Neural progenitor cell (in vitro differentiated cells): ENCODE measurements around the gene SMC3. TPM values are rescaled to one million over a fixed set of nuclear protein-coding genes. Genes with fewer than 3 reads are reported as not detected.

Experiments
- DNase-seq: peaks from one replicate; pipeline ENCODE4 v3.0.0-alpha.2; 2016; ENCODE audit warnings: low spot score
- H2AFZ ChIP-seq: fragments of 200-600 bp; sonication (generic); replicated peaks from 2 replicates; pipeline ENCODE4 v1.6.1; 2016; ENCODE audit warnings: antibody characterized with exemption
- H3F3A ChIP-seq: fragments of 200-600 bp; sonication (generic); 2 replicates; pipeline ENCODE4 v1.6.1; 2016; ENCODE audit warnings: antibody characterized with exemption, low read depth
- H3K27ac ChIP-seq: fragments of 200-600 bp; sonication (generic); 2 replicates; pipeline ENCODE4 v1.5.1; 2016; ENCODE audit warnings: mild to moderate bottlenecking
- H3K27me3 ChIP-seq: fragments of 200-600 bp; sonication (generic); 2 replicates; pipeline ENCODE4 v1.6.1; 2016; ENCODE audit warnings: mild to moderate bottlenecking, moderate library complexity
- H3K36me3 ChIP-seq: fragments of 200-600 bp; sonication (generic); 2 replicates; pipeline ENCODE4 v1.5.1; 2016
- H3K4me1 ChIP-seq: fragments of 200-600 bp; sonication (generic); 2 replicates; pipeline ENCODE4 v1.6.1; 2016; ENCODE audit warnings: mixed run types
- H3K4me2 ChIP-seq: fragments of 200-600 bp; sonication (generic); 2 replicates; pipeline ENCODE4 v1.6.1; 2016
- H3K4me3 ChIP-seq: fragments of 200-600 bp; sonication (generic); 2 replicates; pipeline ENCODE4 v1.5.1; 2016
- H3K79me2 ChIP-seq: fragments of 200-600 bp; sonication (generic); 2 replicates; pipeline ENCODE4 v1.6.1; 2016; ENCODE audit warnings: low read depth
- H3K9ac ChIP-seq: fragments of 200-600 bp; sonication (generic); 2 replicates; pipeline ENCODE4 v1.6.1; 2016
- H3K9me3 ChIP-seq: fragments of 200-600 bp; sonication (generic); 2 replicates; pipeline ENCODE4 v1.5.1; 2016; ENCODE audit warnings: low read depth
- H4K20me1 ChIP-seq: fragments of 200-600 bp; sonication (generic); 2 replicates; pipeline ENCODE4 v1.6.1; 2016; ENCODE audit warnings: low read depth
- H3K27ac Mint-ChIP-seq: 3 replicates; pipeline ENCODE4 v1.8.0; 2021; ENCODE audit warnings: mixed read lengths
- H3K27me3 Mint-ChIP-seq: 2 replicates; pipeline ENCODE4 v1.8.0; 2022; ENCODE audit warnings: low read depth, mild to moderate bottlenecking, inconsistent platforms, moderate library complexity, mixed read lengths; ENCODE audit not compliant: insufficient read depth
- H3K36me3 Mint-ChIP-seq: 3 replicates; pipeline ENCODE4 v1.8.0; 2021; ENCODE audit warnings: mixed read lengths
- H3K4me1 Mint-ChIP-seq: 3 replicates; pipeline ENCODE4 v1.8.0; 2021; ENCODE audit warnings: mixed read lengths
- H3K4me3 Mint-ChIP-seq: 3 replicates; pipeline ENCODE4 v1.8.0; 2021; ENCODE audit warnings: mild to moderate bottlenecking, moderate library complexity, mixed read lengths
- H3K9me3 Mint-ChIP-seq: 3 replicates; pipeline ENCODE4 v1.8.0; 2020; ENCODE audit warnings: mixed read lengths
- EZH2 ChIP-seq: fragments of 200-600 bp; sonication (generic); IDR thresholded peaks from 2 replicates; pipeline ENCODE4 v1.6.1; 2017; ENCODE audit warnings: antibody characterized with exemption, mild to moderate bottlenecking, moderate library complexity
- EZH2phosphoT487 ChIP-seq: fragments of 200-600 bp; sonication (generic); IDR thresholded peaks from 2 replicates; pipeline ENCODE4 v1.6.1; 2017; ENCODE audit warnings: antibody characterized with exemption
- total RNA-seq: library from RNA; depleted of rRNA; stranded (reverse); fragments of >200 nt; gene quantifications from 2 replicates; pipeline ENCODE4 v1.2.3, GENCODE V29; 2015; ENCODE audit warnings: low replicate concordance
- TF ChIP-seq, protein P1 (sequence below): fragments of 200-600 bp; sonication (generic); IDR thresholded peaks from 2 replicates; pipeline ENCODE4 v1.5.1; 2017; ENCODE audit warnings: antibody characterized with exemption, mild to moderate bottlenecking

Gene SMC3
- total RNA-seq, 1 donor from 2014 or later, result 109 TPM

DNA sequence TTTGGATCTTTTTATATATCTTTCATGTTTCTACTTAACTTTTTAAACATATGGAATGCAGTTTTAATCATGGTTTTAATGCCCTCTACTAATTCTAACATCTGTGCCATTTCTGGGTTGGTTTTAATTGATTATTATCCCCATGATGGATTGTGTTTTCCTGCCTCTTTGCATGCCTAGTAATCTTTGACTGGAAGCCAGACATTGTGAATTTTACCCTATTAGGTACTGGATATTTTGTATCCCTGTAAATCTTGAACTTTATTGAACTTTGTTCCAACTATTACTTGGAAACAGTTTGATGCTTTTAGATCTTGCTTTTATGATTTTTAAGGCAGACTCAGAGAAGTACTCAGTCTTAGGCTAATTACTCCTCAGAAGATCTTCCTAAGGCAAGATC is 60.7 kb downstream of the SMC3 start:
- no peaks in the 10 kb centered on the region for H4K20me1 ChIP-seq
- Mint-ChIP-seq H3K4me1 (peaks cover 8% of the 10 kb centered on the region), H3K9me3 (no peaks in the 10 kb centered on the region), H3K27me3 (peaks cover 5% of the 10 kb centered on the region), H3K4me3 (no peak overlapping the region), H3K36me3 (no peaks in the 10 kb centered on the region), H3K27ac (no peak overlapping the region)
- no peak overlapping the region for H2AFZ ChIP-seq
- H3F3A ChIP-seq, result no peaks in the 10 kb centered on the region
- H3K4me2 ChIP-seq, result no peak overlapping the region
- H3K4me3 ChIP-seq, result no peak overlapping the region
- H3K4me1 ChIP-seq, result peaks cover 6% of the 10 kb centered on the region
- H3K27me3 ChIP-seq, result no peaks in the 10 kb centered on the region
- no peaks in the 10 kb centered on the region for H3K9me3 ChIP-seq
- no peak for DNase-seq
- no peak for TF ChIP-seq EZH2
- TF ChIP-seq EZH2phosphoT487, result no peak
- no peak overlapping the region for H3K9ac ChIP-seq
- H3K27ac ChIP-seq, result no peak overlapping the region
- no peaks in the 10 kb centered on the region for H3K79me2 ChIP-seq
- no peaks in the 10 kb centered on the region for H3K36me3 ChIP-seq

DNA sequence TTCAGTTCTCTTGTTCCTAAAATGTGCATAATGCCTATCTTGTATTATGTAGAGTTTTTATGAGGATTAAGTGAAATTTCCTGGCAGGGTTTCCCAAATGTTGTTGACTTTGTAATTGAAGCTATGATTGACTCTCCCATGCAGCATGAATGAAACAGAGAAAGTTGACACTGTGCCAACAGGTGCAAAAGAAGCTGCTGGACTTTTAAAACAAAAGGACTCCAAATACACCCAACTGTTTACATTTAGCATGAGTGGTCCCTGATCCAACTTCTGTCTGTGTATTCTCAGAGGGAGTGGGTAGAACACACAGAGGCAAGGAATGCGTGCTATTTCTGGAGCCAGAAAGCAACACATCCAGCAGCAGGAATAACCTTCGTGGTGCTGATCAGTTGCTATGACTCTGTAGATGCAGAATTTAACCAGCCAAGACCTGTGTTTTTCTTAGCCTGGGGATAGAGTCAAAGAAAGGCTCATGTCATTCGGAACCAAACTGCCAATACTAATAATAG is 62.2 kb downstream of the SMC3 start:
- Histone ChIP-seq H3K4me2 (no peak overlapping the region), H3K9me3 (no peaks in the 10 kb centered on the region), H3K4me1 (peaks cover 6% of the 10 kb centered on the region), H3K27ac (no peak overlapping the region), H2AFZ (no peak overlapping the region), H3F3A (no peaks in the 10 kb centered on the region), H3K4me3 (no peak overlapping the region), H4K20me1 (no peaks in the 10 kb centered on the region), H3K36me3 (no peaks in the 10 kb centered on the region), H3K79me2 (no peaks in the 10 kb centered on the region), H3K9ac (no peak overlapping the region), H3K27me3 (no peaks in the 10 kb centered on the region)
- Mint-ChIP-seq H3K27ac (no peak overlapping the region), H3K9me3 (no peaks in the 10 kb centered on the region), H3K36me3 (no peaks in the 10 kb centered on the region), H3K4me3 (no peak overlapping the region), H3K4me1 (peaks cover 8% of the 10 kb centered on the region), H3K27me3 (peaks cover 5% of the 10 kb centered on the region)
- DNase-seq, result no peak
- TF ChIP-seq EZH2, result no peak
- TF ChIP-seq, protein P1, sequence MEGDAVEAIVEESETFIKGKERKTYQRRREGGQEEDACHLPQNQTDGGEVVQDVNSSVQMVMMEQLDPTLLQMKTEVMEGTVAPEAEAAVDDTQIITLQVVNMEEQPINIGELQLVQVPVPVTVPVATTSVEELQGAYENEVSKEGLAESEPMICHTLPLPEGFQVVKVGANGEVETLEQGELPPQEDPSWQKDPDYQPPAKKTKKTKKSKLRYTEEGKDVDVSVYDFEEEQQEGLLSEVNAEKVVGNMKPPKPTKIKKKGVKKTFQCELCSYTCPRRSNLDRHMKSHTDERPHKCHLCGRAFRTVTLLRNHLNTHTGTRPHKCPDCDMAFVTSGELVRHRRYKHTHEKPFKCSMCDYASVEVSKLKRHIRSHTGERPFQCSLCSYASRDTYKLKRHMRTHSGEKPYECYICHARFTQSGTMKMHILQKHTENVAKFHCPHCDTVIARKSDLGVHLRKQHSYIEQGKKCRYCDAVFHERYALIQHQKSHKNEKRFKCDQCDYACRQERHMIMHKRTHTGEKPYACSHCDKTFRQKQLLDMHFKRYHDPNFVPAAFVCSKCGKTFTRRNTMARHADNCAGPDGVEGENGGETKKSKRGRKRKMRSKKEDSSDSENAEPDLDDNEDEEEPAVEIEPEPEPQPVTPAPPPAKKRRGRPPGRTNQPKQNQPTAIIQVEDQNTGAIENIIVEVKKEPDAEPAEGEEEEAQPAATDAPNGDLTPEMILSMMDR, result no peak
- TF ChIP-seq EZH2phosphoT487, result no peak

DNA sequence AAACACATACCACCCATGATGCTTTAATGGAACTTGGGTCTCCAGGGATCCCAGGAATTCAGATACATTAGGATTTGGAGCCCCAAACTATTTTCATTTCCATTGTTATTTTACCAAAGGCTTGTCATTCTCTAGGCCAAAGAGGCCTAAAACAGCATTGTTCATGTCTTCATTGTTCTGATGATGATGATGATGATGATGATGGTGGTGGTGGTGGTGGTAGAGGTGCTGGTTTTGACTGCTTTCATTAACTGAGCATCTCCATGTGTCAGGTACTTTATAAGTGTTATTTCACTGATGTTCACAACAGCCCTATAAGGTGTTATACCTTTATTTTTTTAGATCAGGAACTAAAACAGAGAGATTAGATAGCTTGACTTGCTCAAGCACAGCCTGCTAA is 64.4 kb downstream of the SMC3 start:
- Histone ChIP-seq H3K9ac (no peak overlapping the region), H3K9me3 (no peaks in the 10 kb centered on the region), H4K20me1 (peaks cover 3% of the 10 kb centered on the region), H3K4me2 (no peak overlapping the region), H3K36me3 (no peaks in the 10 kb centered on the region), H3K27ac (no peak overlapping the region), H2AFZ (no peak overlapping the region), H3K79me2 (no peaks in the 10 kb centered on the region), H3K4me3 (no peak overlapping the region), H3K4me1 (peaks cover 11% of the 10 kb centered on the region), H3F3A (peaks cover 16% of the 10 kb centered on the region), H3K27me3 (no peaks in the 10 kb centered on the region)
- Mint-ChIP-seq H3K36me3 (no peaks in the 10 kb centered on the region), H3K4me3 (no peak overlapping the region), H3K27ac (no peak overlapping the region), H3K4me1 (peaks cover 10% of the 10 kb centered on the region), H3K27me3 (peaks cover 3% of the 10 kb centered on the region), H3K9me3 (no peaks in the 10 kb centered on the region)
- no peak for DNase-seq
- TF ChIP-seq EZH2, result no peak
- TF ChIP-seq EZH2phosphoT487, result no peak
- TF ChIP-seq, protein P1, result no peak

- no peak overlapping the region for H2AFZ ChIP-seq
- no peak overlapping the region for H3K4me2 ChIP-seq
- H3K36me3 Mint-ChIP-seq, result no peaks in the 10 kb centered on the region
- no peaks in the 10 kb centered on the region for H3K27me3 ChIP-seq
- peaks cover 19% of the 10 kb centered on the region for H3K4me1 ChIP-seq
- TF ChIP-seq, protein P1, result no peak
- TF ChIP-seq EZH2phosphoT487, result no peak
- H3K9me3 Mint-ChIP-seq, result no peaks in the 10 kb centered on the region
- no peak overlapping the region for H3K4me3 ChIP-seq
- no peak overlapping the region for H3K9ac ChIP-seq
- H3F3A ChIP-seq, result peaks cover 22% of the 10 kb centered on the region
- no peak overlapping the region for H3K27ac ChIP-seq
- no peak overlapping the region for H3K27ac Mint-ChIP-seq
- H3K79me2 ChIP-seq, result no peaks in the 10 kb centered on the region
- H3K36me3 ChIP-seq, result no peaks in the 10 kb centered on the region
- peaks cover 17% of the 10 kb centered on the region for H3K4me1 Mint-ChIP-seq
- DNase-seq, result no peak
- H3K9me3 ChIP-seq, result no peaks in the 10 kb centered on the region
- H3K4me3 Mint-ChIP-seq, result no peak overlapping the region
- H3K27me3 Mint-ChIP-seq, result peaks cover 2% of the 10 kb centered on the region
- H4K20me1 ChIP-seq, result peaks cover 10% of the 10 kb centered on the region
Observed at GRCh38 chr10:110632591-110633215, 65.2 kb downstream of the SMC3 start.
